Spleen (tissue), 3 donors: ENCODE results near the gene SLC2A9.

Experiments used
- POLR2A ChIP-seq, 3 donors: fragments of 450-650 bp; IDR thresholded peaks; one replicate each; pipeline ENCODE4 v1.5.1; 2017; ENCODE audit warnings: antibody characterized with exemption in 3 of 3, mild to moderate bottlenecking in 1 of 3
- POLR2AphosphoS5 ChIP-seq, 3 donors: sonication (generic); formaldehyde crosslinking; IDR thresholded peaks; one replicate each; pipeline ENCODE4 v1.5.1; 2017; ENCODE audit warnings: antibody characterized with exemption in 3 of 3

DNA sequence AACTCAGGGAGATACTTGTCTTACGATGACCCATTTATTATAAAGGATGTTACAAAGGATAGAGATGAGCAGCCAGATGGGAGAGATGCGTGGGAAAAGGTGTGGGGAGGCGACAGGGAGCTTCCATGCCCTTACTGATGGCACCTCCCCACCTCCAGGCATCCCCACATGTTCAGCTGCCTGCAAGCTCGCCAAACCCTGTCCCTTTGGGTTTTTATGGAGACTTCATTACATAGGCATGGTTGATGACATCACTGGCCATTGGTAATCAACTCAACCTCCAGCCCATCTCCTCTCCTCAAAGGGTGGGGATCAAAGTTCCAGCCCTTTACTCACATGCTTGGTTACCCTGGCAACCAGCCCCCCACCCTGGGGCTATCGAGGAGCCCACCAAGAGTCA lies 29.4 kb upstream of the SLC2A9 start:
- TF ChIP-seq POLR2AphosphoS5 (IDR thresholded peaks at IDR 0.05) = no peak
- TF ChIP-seq POLR2A (IDR thresholded peaks at IDR 0.05) = no peak
